Lower leg skin (tissue), 3 donors: ENCODE results near the gene KDM7A.

Experiments used
- CTCF ChIP-seq, 3 donors: fragments of 450-650 bp; IDR thresholded peaks; one replicate each; pipeline ENCODE4 v1.5.1; 2016; ENCODE audit warnings: antibody characterized with exemption in 3 of 3, mild to moderate bottlenecking in 3 of 3, moderate library complexity in 2 of 3
- POLR2A ChIP-seq, 2 donors: fragments of 450-650 bp; IDR thresholded peaks; one replicate each; pipeline ENCODE4 v1.6.1; 2016 to 2017; ENCODE audit warnings: antibody characterized with exemption in 2 of 2, mild to moderate bottlenecking in 1 of 2, moderate library complexity in 1 of 2

GRCh38 chr7:140176122-140176701 is 571 bp downstream of the KDM7A start:
- TF ChIP-seq CTCF (IDR thresholded peaks at IDR 0.05) (no peak), POLR2A (IDR thresholded peaks at IDR 0.05) (no peak)
